Endothelial cell of hepatic sinusoid (primary cell): ENCODE measurements around the gene ZBTB20.
"Not testable (repeated sequence)": the region's sequence is repeated elsewhere in the genome, so short reads cannot be mapped to it uniquely, and the experiment has no call there.

ENCODE experiments used
- in situ Hi-C: cut with HindIII; loops from 2 replicates; pipeline ENCODE4 v1.10.0; 2017; ENCODE audit warnings: low sequenced_read_pairs

The ZBTB20 gene

GRCh38 chr3:114690911-114691310 lies 456.2 kb downstream of the ZBTB20 start:
- in situ Hi-C loops: no loop called here

- in situ Hi-C loops: no loop called here
Observed at GRCh38 chr3:114687151-114687550, 459.9 kb downstream of the ZBTB20 start.

DNA sequence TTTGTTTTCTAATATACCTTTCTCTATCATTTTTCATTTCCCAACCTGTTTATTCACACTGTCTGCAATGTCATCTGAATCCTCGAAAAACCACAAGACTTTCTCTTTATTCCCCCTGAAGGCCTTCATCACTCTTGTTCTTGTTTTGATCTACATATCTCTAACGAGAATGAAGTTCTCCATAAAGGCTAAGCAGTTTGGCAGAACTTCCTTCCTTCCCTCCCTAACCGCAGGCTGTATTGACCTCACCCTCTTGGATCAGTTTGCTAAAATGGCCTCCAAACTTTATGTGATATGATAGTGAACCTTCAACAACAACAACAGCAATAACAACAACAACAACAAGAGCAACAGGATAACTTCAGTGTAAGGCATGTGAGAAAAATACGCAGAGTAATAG lies 460.5 kb downstream of the ZBTB20 start:
- in situ Hi-C loops: no loop called here

- in situ Hi-C loops: no loop called here
Observed at GRCh38 chr3:114685161-114685560, 461.9 kb downstream of the ZBTB20 start.

DNA sequence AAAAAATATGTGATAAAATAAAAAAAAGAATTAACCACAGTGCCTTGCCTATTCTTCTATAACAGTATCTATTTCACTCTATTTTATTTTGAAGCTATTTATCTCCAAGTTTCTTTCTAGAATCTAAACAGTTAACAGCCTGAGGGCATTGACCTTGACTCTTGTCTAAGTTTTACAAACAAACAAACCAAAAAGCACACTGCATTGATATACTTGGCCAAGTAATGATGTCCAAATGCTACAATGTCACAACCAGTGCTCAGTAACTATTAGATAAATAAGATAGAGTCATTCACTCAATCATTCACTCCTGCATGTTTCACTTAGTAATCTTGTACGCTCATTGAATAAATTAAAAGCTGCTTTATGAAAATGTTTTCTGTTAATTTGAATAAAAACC lies 466.8 kb downstream of the ZBTB20 start:
- in situ Hi-C loops: no loop called here

DNA sequence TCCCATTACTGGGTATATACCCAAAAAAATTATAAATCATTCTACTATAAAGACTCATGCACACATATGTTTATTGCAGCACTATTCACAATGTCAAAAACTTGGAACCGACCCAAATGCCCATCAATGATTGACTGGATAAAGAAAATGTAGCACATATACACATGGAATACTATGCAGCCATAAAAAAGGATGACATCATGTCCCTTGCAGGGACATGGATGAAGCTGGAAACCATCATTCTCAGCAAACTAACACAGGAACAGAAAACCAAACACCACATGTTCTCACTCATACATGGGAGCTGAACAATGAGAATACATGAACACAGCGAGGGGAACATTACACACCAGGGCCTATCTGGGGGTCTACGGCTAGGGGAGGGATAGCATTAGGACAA lies 467.3 kb downstream of the ZBTB20 start:
- in situ Hi-C loops: not testable (repeated sequence)

DNA sequence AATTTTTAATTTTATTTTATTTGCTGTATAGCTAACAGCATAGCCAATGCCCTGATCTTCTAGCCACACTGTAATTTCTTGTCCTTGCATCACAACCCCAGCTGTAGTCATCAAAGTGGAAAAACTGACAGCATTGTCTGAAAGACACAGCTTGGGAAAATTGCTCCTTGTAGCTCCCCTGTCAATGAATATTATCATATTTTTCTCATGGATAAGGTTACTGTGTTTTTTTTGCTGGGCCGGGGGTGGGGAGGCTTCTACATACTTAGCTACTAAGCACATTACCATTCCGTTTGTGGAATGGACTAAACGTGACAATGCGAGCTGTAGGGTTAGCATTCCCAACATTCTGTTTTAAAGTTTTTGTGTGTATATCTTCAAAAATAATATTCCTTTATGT lies 472.0 kb downstream of the ZBTB20 start:
- in situ Hi-C loops: no loop called here

DNA sequence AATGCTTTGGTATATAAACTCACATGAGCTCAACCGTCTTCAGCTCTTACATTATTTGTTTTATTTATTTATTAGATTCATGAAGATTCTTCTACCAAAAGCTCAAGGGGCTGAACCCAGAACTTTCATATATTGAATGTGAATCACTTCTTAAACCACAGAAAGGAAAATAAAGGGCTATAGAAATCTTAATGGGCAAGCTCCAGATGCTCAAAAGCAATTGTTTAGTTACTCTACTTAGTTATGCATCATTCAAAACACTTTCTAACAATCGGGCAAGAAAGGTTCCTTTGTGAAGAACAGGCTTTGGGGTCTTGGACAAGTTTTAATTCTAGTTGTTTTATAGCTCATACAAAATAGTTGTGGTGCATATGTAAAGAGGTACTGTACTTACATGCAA lies 473.1 kb downstream of the ZBTB20 start:
- in situ Hi-C loops: no loop called here

GRCh38 chr3:114673481-114673880 lies 473.6 kb downstream of the ZBTB20 start:
- in situ Hi-C loops: no loop called here

- in situ Hi-C loops: no loop called here
Observed at GRCh38 chr3:114672692-114673447, 474.2 kb downstream of the ZBTB20 start.

- in situ Hi-C loops: no loop called here
Observed at GRCh38 chr3:114671741-114672510, 475.2 kb downstream of the ZBTB20 start.

GRCh38 chr3:114669614-114670013 lies 477.5 kb downstream of the ZBTB20 start:
- in situ Hi-C loops: no loop called here

- in situ Hi-C loops: no loop called here
Observed at GRCh38 chr3:114668099-114668498, 479.0 kb downstream of the ZBTB20 start.

GRCh38 chr3:114666623-114667022 lies 480.5 kb downstream of the ZBTB20 start:
- in situ Hi-C loops: no loop called here

DNA sequence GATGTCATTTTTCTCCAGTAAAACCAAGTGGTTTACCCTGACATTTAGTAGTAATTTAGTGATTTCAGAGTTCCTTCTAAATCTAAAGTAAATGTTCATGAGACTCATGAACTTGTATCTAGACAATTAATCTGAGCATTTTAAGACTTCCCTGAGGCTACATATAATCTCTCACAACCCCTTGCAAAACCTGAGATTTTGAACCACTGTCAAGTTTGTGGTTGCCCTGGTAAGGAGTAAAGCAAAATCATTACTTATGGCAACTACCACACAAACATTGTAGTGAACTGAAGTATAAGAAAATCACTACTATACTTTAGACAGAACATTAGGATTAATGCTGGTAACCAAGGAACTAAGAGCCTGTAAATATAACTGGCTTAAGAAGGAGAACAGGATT lies 483.1 kb downstream of the ZBTB20 start:
- in situ Hi-C loops: no loop called here

DNA sequence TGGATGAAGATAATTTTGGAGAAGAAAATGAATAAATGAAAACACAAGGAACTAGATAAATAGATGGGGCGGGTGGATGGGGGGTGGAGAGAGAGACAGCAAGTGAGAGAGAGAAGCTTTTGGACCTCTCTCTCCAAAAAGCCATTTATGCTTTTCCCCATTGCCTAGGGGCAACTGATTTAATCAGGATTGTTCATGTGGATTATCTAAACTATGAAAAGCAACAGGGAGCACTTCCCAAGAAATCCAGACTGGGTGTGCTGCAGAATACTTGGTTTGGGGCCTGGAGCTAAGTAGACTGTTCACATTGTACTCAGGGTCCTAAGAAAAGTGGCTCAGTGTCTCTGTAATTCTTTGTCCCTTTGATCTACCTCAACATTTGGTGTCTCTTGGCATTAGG lies 486.3 kb downstream of the ZBTB20 start:
- in situ Hi-C loops: no loop called here

GRCh38 chr3:114660124-114660523 lies 487.0 kb downstream of the ZBTB20 start:
- in situ Hi-C loops: no loop called here

DNA sequence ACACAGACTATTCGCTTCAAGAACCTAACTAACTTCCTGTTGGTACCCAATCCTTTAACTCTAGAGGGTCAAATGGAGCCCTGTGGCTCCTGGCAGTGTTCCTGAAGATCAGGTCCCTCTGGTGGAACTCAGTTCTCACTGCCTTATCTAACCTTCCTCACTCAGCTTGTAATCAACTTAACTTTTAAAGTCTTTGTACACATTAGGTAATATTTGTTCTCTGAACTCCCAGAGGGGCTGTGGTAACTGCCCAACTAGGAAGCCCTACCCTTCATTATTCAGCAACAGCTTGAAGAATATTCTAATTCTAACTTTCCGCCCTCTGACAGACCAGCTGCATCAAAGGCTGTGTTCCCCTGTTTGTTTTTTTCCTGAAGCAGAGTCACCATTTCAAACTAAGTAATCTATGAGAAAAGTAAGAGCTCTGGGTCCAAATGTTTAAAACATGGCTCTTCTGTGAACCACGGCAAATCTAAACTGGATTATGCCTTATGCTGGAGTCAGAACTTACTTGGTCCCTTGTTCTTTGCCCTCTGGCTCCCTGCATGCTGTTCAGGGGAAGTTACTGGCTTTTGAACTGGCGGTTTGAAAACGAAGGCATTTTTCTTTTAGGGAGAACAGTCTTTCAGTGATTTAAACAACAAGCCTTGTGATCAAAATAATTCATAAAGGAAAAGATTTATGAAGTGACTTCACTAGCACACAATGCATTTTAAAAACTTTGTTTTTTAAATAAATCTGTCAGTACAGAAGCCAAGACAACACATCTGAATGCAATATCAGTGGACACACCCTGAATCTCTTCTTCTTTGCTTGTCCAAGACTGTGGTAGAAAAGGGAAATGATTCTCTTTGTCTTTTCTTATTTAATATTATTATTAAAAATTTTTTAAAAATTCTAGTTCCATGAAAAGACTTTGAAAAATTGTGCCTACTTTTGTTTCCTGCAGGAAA lies 487.7 kb downstream of the ZBTB20 start:
- in situ Hi-C loops: no loop called here

DNA sequence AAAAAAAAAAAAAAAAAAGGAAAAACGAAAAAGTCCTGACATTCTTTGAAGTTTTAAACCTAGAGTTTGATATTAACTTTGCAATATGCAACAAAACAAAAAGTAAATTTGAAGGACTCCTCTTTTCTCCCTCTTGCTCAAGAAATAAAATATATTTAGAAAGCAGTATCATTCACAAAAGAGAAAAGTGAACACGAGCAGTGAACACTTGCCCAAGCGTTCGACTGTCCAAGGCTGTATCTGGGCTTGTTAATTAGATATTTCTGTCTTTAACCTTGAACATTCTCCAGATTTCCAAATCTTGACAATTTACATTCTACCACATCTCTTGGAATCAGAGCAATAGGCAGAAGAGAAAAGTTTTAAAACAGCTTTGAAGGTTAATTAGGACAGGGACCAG lies 495.5 kb downstream of the ZBTB20 start:
- in situ Hi-C loops: loop anchor here (5.0 kb wide), 1 partner anchor 69 kb away; no protein-coding TSS in a partner anchor

- in situ Hi-C loops: loop anchor here (5.0 kb wide), 1 partner anchor 69 kb away; no protein-coding TSS in a partner anchor
Observed at GRCh38 chr3:114650808-114651207, 496.3 kb downstream of the ZBTB20 start.

DNA sequence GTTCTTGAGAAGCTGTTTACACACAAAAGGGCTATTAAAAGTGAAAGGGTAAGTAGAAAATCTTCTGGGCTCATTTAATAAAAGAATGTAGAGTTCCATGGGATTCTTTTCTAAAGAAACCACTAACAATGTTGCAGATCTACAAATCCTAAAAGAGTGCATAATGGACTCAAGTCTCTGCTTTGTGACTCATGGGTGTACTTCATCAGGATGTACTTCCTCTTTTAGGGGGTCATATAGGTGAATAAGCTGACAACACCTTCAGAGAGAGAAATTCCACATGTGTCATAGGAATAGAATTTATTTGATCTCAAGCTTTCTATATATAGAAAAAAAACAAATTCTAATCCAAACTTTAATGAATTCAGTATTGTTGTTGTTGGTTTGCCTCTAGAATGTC lies 497.8 kb downstream of the ZBTB20 start:
- in situ Hi-C loops: no loop called here
